SU-DHL-6 (cell line): Measurements from ENCODE around the gene CCDC85B.

ENCODE experiments used
- H2AFZ ChIP-seq: fragments of 200-600 bp; sonication (generic); 2 replicates; pipeline ENCODE4 v1.6.1; 2014; ENCODE audit warnings: low read depth, mild to moderate bottlenecking, moderate library complexity, mixed read lengths, antibody characterized with exemption, low read length; ENCODE audit not compliant: severe bottlenecking
- H3F3A ChIP-seq: fragments of 200-600 bp; shearing (Covaris generic); 2 replicates; pipeline ENCODE4 v1.6.0; 2016; ENCODE audit warnings: antibody characterized with exemption, mild to moderate bottlenecking; ENCODE audit not compliant: insufficient read depth
- H3K27ac ChIP-seq: fragments of 200-600 bp; sonication (generic); 2 replicates; pipeline ENCODE4 v1.5.1; 2016; ENCODE audit warnings: low read depth, mild to moderate bottlenecking, low read length, moderate library complexity, mixed read lengths
- H3K27me3 ChIP-seq: fragments of 200-600 bp; sonication (generic), shearing (Covaris generic); 2 replicates; pipeline ENCODE4 v1.6.0; 2014; ENCODE audit warnings: mild to moderate bottlenecking, low read length
- H3K36me3 ChIP-seq: fragments of 200-600 bp; sonication (generic); 2 replicates; pipeline ENCODE4 v1.6.1; 2014; ENCODE audit warnings: mild to moderate bottlenecking, low read length, mixed read lengths
- H3K4me2 ChIP-seq: fragments of 300-600, 200-600 bp; shearing (Covaris generic), sonication (generic); 2 replicates; pipeline ENCODE4 v1.6.0; 2014; ENCODE audit warnings: low read length, low read depth, mild to moderate bottlenecking; ENCODE audit not compliant: poor library complexity, severe bottlenecking
- H3K4me3 ChIP-seq: fragments of 200-600 bp; sonication (generic); 2 replicates; pipeline ENCODE4 v1.5.1; 2014; ENCODE audit warnings: antibody characterized with exemption, low read length, mild to moderate bottlenecking, mixed read lengths; ENCODE audit not compliant: insufficient read depth, poor library complexity, severe bottlenecking
- H3K79me2 ChIP-seq: fragments of 200-600 bp; sonication (generic); 2 replicates; pipeline ENCODE4 v1.6.1; 2014; ENCODE audit warnings: mild to moderate bottlenecking, low read length, moderate library complexity; ENCODE audit not compliant: insufficient read depth
- H3K9ac ChIP-seq: fragments of 200-600 bp; sonication (generic); 2 replicates; pipeline ENCODE4 v1.7.0; 2014; ENCODE audit warnings: mild to moderate bottlenecking, low read length
- H3K9me2 ChIP-seq: fragments of 200-600 bp; sonication (generic); replicated peaks from 2 replicates; pipeline ENCODE4 v1.6.1; 2014; ENCODE audit warnings: low read length; ENCODE audit not compliant: insufficient read depth
- H3K9me3 ChIP-seq: fragments of 200-600 bp; sonication (generic); 2 replicates; pipeline ENCODE4 v1.6.1; 2014; ENCODE audit warnings: low read length, mixed read lengths; ENCODE audit not compliant: insufficient read depth
- H4K20me1 ChIP-seq: fragments of 200-600 bp; sonication (generic); 2 replicates; pipeline ENCODE4 v1.6.1; 2014; ENCODE audit warnings: low read depth, mild to moderate bottlenecking, antibody characterized with exemption, low read length, moderate library complexity, mixed read lengths
- EZH2phosphoT487 ChIP-seq: fragments of 200-600 bp; sonication (generic), shearing (Covaris generic); conservative IDR thresholded peaks from 2 replicates; pipeline ENCODE4 v1.6.1; 2018; ENCODE audit warnings: mild to moderate bottlenecking, antibody characterized with exemption, low read length, moderate library complexity, mixed read lengths
- TF ChIP-seq, protein P1 (sequence below): fragments of 200-600 bp; sonication (generic); IDR thresholded peaks from one replicate; pipeline ENCODE4 v1.5.1; 2017; ENCODE audit warnings: antibody characterized with exemption, mild to moderate bottlenecking, low read length, moderate library complexity; ENCODE audit not compliant: insufficient read depth, poor library complexity, severe bottlenecking

CCDC85B gene

DNA sequence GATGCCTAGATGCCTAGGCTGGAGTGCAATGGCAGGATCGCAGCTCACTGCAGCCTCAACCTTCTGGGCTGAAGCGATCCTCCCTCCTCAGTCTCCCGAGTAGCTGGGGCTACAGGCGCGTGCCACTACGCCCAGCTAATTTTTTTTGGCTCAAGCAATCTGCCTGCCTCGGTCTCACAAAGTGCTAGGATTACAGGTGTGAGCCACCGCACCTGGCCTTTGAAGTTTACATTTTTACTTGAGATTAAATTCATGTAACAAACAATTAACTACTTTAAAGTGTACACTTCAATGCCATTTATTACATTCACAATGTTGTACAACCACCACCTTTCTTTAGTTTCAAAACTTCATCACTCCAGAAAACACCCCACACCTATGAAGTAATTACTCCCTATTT is 13.2 kb downstream of the CCDC85B start:
- Histone ChIP-seq H3K4me3 (no peak overlapping the region), H3K27me3 (no peaks in the 10 kb centered on the region), H3K4me2 (no peak overlapping the region), H4K20me1 (no peaks in the 10 kb centered on the region), H3F3A (no peaks in the 10 kb centered on the region), H3K9me2 (no peaks in the 10 kb centered on the region), H3K9ac (no peak overlapping the region), H3K79me2 (no peaks in the 10 kb centered on the region), H3K36me3 (no peaks in the 10 kb centered on the region), H3K9me3 (no peaks in the 10 kb centered on the region), H3K27ac (no peak overlapping the region), H2AFZ (no peak overlapping the region)
- TF ChIP-seq EZH2phosphoT487 = no peak
- TF ChIP-seq, protein P1, sequence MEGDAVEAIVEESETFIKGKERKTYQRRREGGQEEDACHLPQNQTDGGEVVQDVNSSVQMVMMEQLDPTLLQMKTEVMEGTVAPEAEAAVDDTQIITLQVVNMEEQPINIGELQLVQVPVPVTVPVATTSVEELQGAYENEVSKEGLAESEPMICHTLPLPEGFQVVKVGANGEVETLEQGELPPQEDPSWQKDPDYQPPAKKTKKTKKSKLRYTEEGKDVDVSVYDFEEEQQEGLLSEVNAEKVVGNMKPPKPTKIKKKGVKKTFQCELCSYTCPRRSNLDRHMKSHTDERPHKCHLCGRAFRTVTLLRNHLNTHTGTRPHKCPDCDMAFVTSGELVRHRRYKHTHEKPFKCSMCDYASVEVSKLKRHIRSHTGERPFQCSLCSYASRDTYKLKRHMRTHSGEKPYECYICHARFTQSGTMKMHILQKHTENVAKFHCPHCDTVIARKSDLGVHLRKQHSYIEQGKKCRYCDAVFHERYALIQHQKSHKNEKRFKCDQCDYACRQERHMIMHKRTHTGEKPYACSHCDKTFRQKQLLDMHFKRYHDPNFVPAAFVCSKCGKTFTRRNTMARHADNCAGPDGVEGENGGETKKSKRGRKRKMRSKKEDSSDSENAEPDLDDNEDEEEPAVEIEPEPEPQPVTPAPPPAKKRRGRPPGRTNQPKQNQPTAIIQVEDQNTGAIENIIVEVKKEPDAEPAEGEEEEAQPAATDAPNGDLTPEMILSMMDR = no peak

DNA sequence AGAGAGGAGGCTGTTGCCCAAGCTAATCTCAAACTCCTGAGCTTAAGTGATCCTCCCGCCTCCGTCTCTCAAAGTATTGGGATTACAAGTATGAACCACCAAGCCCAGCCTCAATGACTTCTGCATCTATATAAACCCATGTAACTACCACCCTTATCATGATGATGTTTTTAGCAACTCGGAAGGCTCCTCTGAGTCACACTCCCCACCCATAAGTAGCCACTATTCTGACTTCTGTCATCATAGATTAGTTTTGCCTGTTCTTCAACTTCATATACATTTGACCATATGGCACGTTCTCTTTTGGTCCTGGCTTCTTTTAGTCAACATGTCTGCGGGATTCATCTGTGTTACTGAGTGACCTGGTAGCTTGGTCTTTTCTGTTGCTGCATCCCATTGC is 16.1 kb downstream of the CCDC85B start:
- no peak overlapping the region for H3K4me2 ChIP-seq
- H3K9me2 ChIP-seq = no peaks in the 10 kb centered on the region
- no peaks in the 10 kb centered on the region for H3K36me3 ChIP-seq
- no peak overlapping the region for H3K27ac ChIP-seq
- no peaks in the 10 kb centered on the region for H3F3A ChIP-seq
- H3K27me3 ChIP-seq = no peaks in the 10 kb centered on the region
- no peaks in the 10 kb centered on the region for H3K79me2 ChIP-seq
- no peak overlapping the region for H3K4me3 ChIP-seq
- no peak overlapping the region for H2AFZ ChIP-seq
- TF ChIP-seq, protein P1 = no peak
- no peak for TF ChIP-seq EZH2phosphoT487
- no peaks in the 10 kb centered on the region for H4K20me1 ChIP-seq
- no peak overlapping the region for H3K9ac ChIP-seq
- no peaks in the 10 kb centered on the region for H3K9me3 ChIP-seq

DNA sequence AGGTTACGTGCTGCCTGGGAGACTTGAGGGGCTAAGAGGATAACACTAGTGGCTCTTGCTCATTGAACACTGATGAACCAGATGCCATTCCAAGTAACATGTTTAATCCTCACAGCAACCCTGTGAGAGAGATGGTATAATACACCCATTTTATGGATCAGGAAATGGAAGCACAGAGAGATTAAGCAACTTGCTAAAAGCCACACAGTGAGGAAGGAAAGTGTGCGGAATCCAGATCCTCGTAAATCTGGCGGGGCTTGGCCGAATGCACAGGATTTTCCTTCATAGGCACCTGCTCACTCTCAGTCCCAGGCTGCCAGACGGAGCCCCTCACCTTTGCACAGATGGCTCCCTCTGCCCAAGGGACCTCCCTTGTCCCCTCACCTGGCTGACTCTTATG is 17.4 kb downstream of the CCDC85B start:
- no peak overlapping the region for H2AFZ ChIP-seq
- H3K27me3 ChIP-seq = no peaks in the 10 kb centered on the region
- TF ChIP-seq, protein P1 = no peak
- TF ChIP-seq EZH2phosphoT487 = no peak
- no peak overlapping the region for H3K4me3 ChIP-seq
- H3K4me2 ChIP-seq = no peak overlapping the region
- no peak overlapping the region for H3K27ac ChIP-seq
- no peaks in the 10 kb centered on the region for H3K9me2 ChIP-seq
- H3K9ac ChIP-seq = no peak overlapping the region
- H3K36me3 ChIP-seq = no peaks in the 10 kb centered on the region
- no peaks in the 10 kb centered on the region for H3F3A ChIP-seq
- no peaks in the 10 kb centered on the region for H3K79me2 ChIP-seq
- no peaks in the 10 kb centered on the region for H3K9me3 ChIP-seq
- no peaks in the 10 kb centered on the region for H4K20me1 ChIP-seq
